ENCODE data around the gene TBC1D17.

DNA sequence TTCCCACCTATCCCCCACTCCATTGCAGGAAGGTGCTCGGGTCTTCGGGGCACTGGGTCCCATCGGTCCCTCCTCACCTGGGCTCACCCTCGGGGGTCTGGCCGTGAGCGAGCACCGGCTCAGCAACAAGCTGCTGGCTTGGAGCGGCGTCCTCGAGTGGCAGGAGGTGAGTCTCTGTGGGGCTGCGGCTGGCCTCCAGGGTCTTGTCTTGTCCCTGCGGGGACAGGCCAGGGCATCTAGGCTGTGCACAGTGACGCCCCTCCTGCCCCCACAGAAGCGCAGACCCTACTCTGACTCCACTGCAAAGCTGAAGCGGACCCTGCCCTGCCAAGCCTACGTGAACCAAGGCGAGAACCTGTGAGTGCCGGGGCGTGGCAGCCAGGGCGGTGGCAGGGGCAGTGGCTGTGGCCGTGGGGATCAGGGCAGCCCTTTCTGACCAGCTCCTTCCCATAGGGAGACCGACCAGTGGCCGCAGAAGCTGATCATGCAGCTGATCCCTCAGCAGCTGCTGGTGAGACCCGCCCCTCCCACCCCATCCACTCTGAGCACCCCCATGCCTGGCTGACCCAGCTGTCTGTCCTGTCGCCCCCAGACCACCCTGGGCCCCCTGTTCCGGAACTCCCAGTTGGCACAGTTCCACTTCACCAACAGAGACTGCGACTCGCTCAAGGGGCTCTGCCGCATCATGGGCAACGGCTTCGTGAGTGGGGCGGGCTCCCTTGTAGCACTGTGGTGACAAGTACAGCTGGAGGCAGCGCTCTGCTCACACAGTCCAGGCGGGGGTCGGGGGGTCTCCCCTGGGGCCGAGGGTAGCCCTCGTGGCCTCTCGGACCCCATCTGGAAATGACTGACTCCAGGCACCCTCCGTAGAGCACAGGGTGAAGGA is 22.9 kb upstream of the TBC1D17 start:
- TF ChIP-seq RARB (CRISPR knock-in tag; IDR thresholded peaks at IDR 0.05) (no peak), ZNF565 (CRISPR knock-in tag; conservative IDR thresholded peaks at IDR 0.05; ENCODE audit: low read depth) (no peak), SNAI2 (CRISPR knock-in tag; IDR thresholded peaks at IDR 0.05) (no peak), CSDC2 (CRISPR knock-in tag; IDR thresholded peaks at IDR 0.05) (no peak), TCF4 (CRISPR knock-in tag; IDR thresholded peaks at IDR 0.05; ENCODE audit: borderline replicate concordance) (no peak)
- TF ChIP-seq, protein P1, sequence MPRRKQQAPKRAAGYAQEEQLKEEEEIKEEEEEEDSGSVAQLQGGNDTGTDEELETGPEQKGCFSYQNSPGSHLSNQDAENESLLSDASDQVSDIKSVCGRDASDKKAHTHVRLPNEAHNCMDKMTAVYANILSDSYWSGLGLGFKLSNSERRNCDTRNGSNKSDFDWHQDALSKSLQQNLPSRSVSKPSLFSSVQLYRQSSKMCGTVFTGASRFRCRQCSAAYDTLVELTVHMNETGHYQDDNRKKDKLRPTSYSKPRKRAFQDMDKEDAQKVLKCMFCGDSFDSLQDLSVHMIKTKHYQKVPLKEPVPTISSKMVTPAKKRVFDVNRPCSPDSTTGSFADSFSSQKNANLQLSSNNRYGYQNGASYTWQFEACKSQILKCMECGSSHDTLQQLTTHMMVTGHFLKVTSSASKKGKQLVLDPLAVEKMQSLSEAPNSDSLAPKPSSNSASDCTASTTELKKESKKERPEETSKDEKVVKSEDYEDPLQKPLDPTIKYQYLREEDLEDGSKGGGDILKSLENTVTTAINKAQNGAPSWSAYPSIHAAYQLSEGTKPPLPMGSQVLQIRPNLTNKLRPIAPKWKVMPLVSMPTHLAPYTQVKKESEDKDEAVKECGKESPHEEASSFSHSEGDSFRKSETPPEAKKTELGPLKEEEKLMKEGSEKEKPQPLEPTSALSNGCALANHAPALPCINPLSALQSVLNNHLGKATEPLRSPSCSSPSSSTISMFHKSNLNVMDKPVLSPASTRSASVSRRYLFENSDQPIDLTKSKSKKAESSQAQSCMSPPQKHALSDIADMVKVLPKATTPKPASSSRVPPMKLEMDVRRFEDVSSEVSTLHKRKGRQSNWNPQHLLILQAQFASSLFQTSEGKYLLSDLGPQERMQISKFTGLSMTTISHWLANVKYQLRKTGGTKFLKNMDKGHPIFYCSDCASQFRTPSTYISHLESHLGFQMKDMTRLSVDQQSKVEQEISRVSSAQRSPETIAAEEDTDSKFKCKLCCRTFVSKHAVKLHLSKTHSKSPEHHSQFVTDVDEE (CRISPR knock-in tag; IDR thresholded peaks at IDR 0.05): no peak
- TF ChIP-seq, protein P2, sequence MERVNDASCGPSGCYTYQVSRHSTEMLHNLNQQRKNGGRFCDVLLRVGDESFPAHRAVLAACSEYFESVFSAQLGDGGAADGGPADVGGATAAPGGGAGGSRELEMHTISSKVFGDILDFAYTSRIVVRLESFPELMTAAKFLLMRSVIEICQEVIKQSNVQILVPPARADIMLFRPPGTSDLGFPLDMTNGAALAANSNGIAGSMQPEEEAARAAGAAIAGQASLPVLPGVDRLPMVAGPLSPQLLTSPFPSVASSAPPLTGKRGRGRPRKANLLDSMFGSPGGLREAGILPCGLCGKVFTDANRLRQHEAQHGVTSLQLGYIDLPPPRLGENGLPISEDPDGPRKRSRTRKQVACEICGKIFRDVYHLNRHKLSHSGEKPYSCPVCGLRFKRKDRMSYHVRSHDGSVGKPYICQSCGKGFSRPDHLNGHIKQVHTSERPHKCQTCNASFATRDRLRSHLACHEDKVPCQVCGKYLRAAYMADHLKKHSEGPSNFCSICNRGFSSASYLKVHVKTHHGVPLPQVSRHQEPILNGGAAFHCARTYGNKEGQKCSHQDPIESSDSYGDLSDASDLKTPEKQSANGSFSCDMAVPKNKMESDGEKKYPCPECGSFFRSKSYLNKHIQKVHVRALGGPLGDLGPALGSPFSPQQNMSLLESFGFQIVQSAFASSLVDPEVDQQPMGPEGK (CRISPR knock-in tag; IDR thresholded peaks at IDR 0.05; ENCODE audit: borderline replicate concordance): no peak

Measured in SK-N-SH treated with all-trans-retinoic acid at 6 μM for 48 hours (cell line).